GM19193 (cell line): ENCODE results near the gene LRRK1.

ENCODE experiments used
- POLR2A ChIP-seq: IDR thresholded peaks from 4 replicates; pipeline ENCODE4 v1.6.1; 2011; ENCODE audit not compliant: insufficient read depth, insufficient read length; ENCODE audit errors: extremely low read depth

Gene LRRK1

GRCh38 chr15:101010781-101011180 is 91.6 kb downstream of the LRRK1 start:
- TF ChIP-seq POLR2A, result no peak

- TF ChIP-seq POLR2A, result no peak
Observed at GRCh38 chr15:101012326-101013200, 93.4 kb downstream of the LRRK1 start.

- TF ChIP-seq POLR2A, result no peak
Observed at GRCh38 chr15:101013201-101013550, 94.0 kb downstream of the LRRK1 start.

DNA sequence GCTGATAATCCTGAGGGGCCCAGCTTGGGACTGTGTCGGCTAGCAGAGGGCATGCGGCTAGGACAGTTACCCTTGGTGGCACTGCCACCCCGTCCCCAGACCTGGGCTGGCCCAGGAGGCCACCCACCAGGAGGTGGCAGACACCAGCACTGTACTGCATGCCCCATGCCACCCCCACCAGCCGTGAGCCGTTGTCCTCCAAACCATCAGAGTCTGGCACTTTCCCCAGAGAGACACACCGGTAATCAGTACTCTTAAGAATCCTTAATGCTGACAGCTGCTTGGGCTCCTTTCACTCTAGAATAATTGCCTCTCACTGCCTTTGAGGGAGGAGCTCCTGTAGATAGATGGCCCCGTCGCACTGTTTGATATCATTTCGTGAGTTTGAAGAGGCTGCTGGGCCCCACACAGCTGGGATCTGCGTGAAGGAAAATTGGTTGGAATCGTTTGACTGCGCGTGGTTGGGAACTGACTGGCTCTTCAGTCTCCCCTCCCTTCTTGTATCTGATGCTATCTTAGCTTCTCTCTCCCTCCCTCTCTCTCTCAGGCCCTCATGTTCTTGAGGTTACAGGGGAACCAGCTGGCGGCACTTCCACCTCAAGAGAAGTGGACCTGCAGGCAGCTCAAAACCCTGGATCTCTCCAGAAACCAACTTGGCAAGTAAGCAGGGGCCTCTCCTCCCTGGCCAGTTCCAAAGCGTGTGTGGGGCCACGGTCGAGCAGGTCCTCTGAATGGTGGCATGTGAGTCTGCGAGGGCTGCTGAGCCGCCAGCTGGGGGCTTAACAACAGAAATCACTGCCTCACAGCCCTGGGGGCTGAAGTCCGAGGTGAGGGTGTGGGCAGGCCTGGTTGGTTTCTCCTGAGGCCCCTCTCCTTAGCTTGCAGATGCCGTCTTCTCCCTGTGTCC is 94.9 kb downstream of the LRRK1 start:
- no peak for TF ChIP-seq POLR2A

DNA sequence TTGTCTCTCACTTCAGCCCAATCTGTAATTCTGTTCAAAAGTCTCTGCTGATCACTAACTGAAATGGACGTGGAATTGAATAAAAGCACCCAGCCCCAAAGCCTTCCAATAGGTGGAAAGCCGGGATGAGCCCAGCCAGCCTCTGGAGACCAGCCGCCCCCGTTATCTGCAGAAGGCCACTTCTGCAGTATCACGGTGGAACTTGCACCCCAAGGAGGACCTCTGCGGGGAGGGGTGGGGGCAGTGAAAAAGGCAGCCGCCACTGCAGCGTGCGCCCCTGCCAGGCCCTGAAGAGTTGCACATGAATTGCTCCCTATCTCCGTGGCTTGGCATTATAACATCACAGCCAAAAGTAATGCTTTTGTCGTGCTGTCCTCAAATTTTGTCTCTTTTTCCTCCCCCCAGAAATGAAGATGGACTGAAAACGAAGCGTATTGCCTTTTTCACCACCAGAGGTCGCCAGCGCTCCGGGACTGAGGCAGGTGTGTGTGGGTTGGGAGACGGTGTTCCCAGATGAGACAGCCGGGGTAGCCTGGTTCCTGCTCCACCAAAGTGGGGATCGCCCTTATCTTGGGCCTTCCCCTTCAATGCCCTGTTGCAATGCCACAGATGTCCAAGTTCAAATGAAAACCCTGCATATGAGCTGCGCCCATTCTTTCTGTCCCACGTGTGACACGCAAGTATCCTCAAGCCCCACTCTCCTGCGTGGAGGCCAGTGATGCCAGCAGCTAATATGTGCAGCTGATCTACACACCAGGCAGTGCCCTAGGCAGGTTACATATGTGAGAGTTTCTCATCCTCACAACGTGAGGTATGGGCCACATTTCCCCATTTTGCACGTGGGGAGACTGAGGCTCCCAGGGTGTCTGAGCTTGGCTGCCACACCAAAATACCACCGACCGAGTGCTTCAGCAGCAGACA is 96.0 kb downstream of the LRRK1 start:
- no peak for TF ChIP-seq POLR2A

GRCh38 chr15:101016581-101016980 is 97.4 kb downstream of the LRRK1 start:
- TF ChIP-seq POLR2A, result no peak

DNA sequence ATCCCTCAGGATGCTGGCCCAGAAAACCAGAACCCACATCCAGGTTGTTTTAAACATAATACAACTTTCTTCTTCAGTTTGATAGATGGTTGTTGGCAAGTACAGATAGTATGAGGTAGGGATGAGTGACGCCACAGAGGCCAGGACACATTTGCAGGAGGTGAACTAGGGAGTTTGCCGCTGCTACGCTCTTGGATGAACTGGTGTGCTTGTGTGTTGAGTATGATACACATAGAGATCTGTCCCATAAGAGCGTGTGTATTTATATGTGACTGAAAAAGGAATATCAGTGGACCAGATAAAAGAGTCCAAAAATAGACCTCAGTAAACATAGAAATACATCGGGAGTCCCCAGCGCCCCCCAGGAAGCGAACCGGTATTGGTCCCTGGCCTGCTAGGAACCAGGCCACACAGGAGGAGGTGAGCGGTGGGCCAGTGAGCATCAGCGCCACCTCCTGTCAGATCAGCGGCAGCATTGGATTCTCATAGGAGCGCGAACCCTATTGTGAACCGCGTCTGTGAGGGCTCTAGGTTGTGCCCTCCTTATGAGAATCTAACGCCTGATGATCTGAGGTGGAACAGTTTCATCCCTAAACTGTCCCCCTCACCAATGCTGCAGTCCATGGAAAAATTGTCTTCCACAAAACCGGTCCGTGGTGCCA is 98.1 kb downstream of the LRRK1 start:
- no peak for TF ChIP-seq POLR2A

DNA sequence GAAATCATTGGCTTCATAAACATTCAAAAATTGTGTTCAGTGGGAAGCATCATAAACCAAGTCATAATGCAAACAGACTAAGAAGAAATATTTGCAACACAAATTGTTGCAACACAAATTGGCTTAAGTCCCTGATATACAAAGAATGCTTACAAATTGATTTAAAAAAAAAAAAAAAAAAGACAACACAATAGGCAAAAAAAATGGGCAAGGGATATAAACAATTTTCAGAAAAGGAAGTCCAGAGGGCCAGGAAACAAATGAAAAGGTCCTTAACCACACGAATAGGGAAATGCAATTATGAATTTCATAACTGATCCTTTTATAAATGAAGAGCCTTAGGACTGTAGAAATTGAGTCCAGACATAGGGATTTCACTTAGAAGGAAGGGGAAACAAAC is 98.9 kb downstream of the LRRK1 start:
- no peak for TF ChIP-seq POLR2A

DNA sequence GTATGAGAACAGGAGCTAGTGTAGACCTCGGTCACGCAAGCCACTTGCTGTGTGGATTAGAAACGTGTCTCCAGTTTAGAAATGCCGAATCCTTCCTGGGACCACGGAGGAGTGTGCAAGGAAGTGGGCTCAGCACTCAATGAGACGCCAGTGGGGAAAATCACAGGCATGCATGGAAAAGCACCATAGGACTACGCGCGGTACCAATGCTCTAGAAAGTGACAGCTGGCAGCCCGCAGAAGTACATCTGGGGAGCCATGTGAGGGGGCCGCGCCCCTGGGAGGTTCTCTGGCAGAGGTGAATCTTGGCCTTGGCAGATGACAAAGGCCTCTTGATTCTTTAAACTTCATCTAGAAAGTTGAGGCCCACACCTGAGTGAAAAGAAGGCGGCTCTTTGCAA is 99.3 kb downstream of the LRRK1 start:
- no peak for TF ChIP-seq POLR2A

DNA sequence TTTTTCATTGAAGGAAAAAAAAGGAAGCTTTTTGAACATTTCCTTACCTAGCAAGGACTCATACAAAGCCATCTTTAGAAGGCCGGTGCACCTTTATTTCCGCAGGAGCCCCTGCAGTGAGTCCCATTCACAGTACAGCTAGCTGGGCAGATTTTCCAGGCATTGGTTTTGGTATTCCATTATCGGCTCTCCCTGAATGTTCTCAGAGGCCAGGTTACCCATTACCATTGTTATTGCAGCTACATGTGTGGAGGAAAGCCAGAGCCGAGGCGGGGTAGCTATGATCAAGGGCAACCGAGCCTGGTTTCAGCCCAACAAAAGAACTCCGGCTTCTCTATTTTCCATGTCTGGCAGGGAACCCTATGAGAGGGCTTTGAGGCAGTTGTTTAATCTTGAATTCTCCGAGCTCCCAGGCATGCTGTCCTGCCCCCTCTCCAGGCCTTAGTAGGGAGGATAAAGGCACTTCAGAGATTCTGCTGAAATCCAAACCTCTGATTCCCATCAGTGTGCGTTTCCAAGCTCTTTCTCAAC is 100.3 kb downstream of the LRRK1 start:
- no peak for TF ChIP-seq POLR2A

DNA sequence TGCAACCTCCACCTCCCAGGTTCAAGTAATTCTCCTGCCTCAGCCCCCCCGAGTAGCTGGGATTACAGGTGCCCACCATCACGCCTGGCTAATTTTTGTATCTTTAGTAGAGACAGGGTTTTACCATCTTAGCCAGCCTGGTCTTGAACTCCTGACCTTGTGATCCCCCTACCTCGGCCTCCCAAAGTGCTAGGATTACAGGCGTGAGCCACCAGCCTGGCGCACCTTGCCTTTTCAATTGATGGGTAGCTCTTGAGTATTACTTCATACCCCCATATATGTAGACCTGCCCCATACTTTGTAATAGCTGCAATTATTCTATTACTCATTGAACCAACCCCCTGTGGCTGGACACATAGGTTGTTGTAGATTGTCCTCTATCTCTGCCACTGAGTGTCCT is 101.3 kb downstream of the LRRK1 start:
- TF ChIP-seq POLR2A, result no peak

- TF ChIP-seq POLR2A, result no peak
Observed at GRCh38 chr15:101020945-101021344, 101.8 kb downstream of the LRRK1 start.

DNA sequence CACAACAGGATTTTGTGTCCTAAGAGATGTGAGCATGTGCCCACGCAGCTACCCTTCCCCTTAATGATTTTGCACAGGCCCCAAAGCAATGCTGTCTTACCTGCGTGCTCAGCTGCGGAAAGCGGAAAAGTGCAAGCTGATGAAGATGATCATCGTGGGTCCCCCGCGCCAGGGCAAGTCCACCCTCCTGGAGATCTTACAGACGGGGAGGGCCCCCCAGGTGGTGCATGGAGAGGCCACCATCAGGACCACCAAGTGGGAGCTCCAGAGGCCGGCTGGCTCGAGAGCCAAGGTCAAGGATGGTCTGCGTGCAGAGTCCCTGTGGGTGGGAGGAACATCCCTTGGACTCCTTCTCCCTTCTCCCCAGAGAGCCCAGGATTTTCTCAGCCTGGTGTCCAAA is 103.1 kb downstream of the LRRK1 start:
- no peak for TF ChIP-seq POLR2A

GRCh38 chr15:101022876-101023275 is 103.7 kb downstream of the LRRK1 start:
- TF ChIP-seq POLR2A, result no peak
